Measurements from ENCODE around the gene PLXNA4.
A peak's percentile ranks its signal among the peaks of the same experiment; 100 is the strongest.

The PLXNA4 gene

GRCh38 chr7:132249256-132249971 is 326.9 kb downstream of the PLXNA4 start:
- H3K27ac ChIP-seq, result peak overlapping the region; percentile 100
- TF ChIP-seq CTCF (conservative IDR thresholded peaks at IDR 0.05), result peak; percentile 78

- TF ChIP-seq CTCF (conservative IDR thresholded peaks at IDR 0.05), result no peak
- peak overlapping the region; percentile 100 for H3K27ac ChIP-seq
Measured at GRCh38 chr7:132248841-132249240, 327.4 kb downstream of the PLXNA4 start.

GRCh38 chr7:132247995-132248618 is 328.2 kb downstream of the PLXNA4 start:
- peak overlapping the region; percentile 100; the same call in 1 of the 2 replicates for H3K27ac ChIP-seq
- no peak for TF ChIP-seq CTCF (conservative IDR thresholded peaks at IDR 0.05)

GRCh38 chr7:132246591-132246990 is 329.7 kb downstream of the PLXNA4 start:
- H3K27ac ChIP-seq, result no peak overlapping the region

GRCh38 chr7:132245539-132245938 is 330.7 kb downstream of the PLXNA4 start:
- H3K27ac ChIP-seq, result no peak overlapping the region
- TF ChIP-seq CTCF (conservative IDR thresholded peaks at IDR 0.05), result no peak

More at GRCh38 chr7:132246591-132246990, 329.7 kb downstream of the PLXNA4 start:
- TF ChIP-seq CTCF (conservative IDR thresholded peaks at IDR 0.05), result no peak

- TF ChIP-seq CTCF (conservative IDR thresholded peaks at IDR 0.05), result no peak
Measured at GRCh38 chr7:132244903-132245480, 331.3 kb downstream of the PLXNA4 start.

GRCh38 chr7:132243463-132243862 is 332.8 kb downstream of the PLXNA4 start:
- TF ChIP-seq CTCF (conservative IDR thresholded peaks at IDR 0.05), result no peak
- H3K27ac ChIP-seq, result peak overlapping the region; percentile 84; the same call in 1 of the 2 replicates

More at GRCh38 chr7:132244903-132245480, 331.3 kb downstream of the PLXNA4 start:
- no peak overlapping the region; the same call in 1 of the 2 replicates for H3K27ac ChIP-seq
